Heart right ventricle (tissue), 16 donors: ENCODE results near the gene ZCCHC3. TPM values are rescaled to one million over a fixed set of nuclear protein-coding genes. Genes with fewer than 3 reads are reported as not detected.

Experiments
- ATAC-seq, 8 donors: fragments of 200-7000 bp; cut with Tn5 transposase; one replicate each; pipeline ENCODE4 v1.9.1; 2020; ENCODE audit warnings: mild to moderate bottlenecking in 8 of 8, moderate library complexity in 8 of 8, moderate number of reproducible peaks in 1 of 8
- DNase-seq, 2 donors: peaks; one replicate each; pipeline ENCODE4 v3.0.0-alpha.2; 2020
- H3K27ac ChIP-seq, 10 donors: fragments of 200-600 bp; sonication (generic) in 2 of 10; one replicate each; pipeline versions ENCODE4 v1.5.0 to v1.8.0; 2020 to 2022; ENCODE audit warnings: mild to moderate bottlenecking in 3 of 10
- H3K27me3 ChIP-seq, 7 donors: fragments of 200-600 bp; one replicate each; pipeline ENCODE4 v1.8.0; 2021 to 2022; ENCODE audit warnings: mild to moderate bottlenecking in 2 of 7
- H3K36me3 ChIP-seq, 9 donors: fragments of 200-600 bp; sonication (generic) in 1 of 9; one replicate each; pipeline versions ENCODE4 v1.5.0 to v1.8.0; 2020 to 2022; ENCODE audit warnings: mild to moderate bottlenecking in 2 of 9
- H3K4me1 ChIP-seq, 9 donors: fragments of 200-600 bp; sonication (generic) in 1 of 9; one replicate each; pipeline versions ENCODE4 v1.5.0 to v1.8.0; 2020 to 2022; ENCODE audit warnings: mild to moderate bottlenecking in 4 of 9
- H3K4me3 ChIP-seq, 10 donors: fragments of 200-600 bp; sonication (generic) in 2 of 10; one replicate each; pipeline versions ENCODE4 v1.5.0 to v1.8.0; 2020 to 2022; ENCODE audit warnings: mild to moderate bottlenecking in 7 of 10, moderate library complexity in 2 of 10
- H3K9me3 ChIP-seq, 11 donors: fragments of 200-600 bp in 10 of 11; sonication (generic) in 2 of 11; one replicate each; pipeline versions ENCODE4 v1.5.0 to v1.8.0; 2013 to 2022; ENCODE audit warnings: mild to moderate bottlenecking in 2 of 11, control low read depth in 1 of 11, moderate library complexity in 1 of 11
- CTCF ChIP-seq, 9 donors: fragments of 200-600 bp; sonication (generic) in 2 of 9; IDR thresholded peaks; one replicate each; pipeline versions ENCODE4 v1.5.0 to v1.8.0; 2021 to 2022; ENCODE audit warnings: antibody characterized with exemption in 9 of 9, mild to moderate bottlenecking in 5 of 9, moderate library complexity in 1 of 9
- WGBS, 2 donors: extraction: QIAGEN DNeasy Blood & Tissue Kit; methylation state at CpG; one replicate each; pipeline ENCODE4 v1.1.7; 2013; ENCODE audit warnings: inconsistent platforms in 1 of 2; 5-methylcytosine and 5-hydroxymethylcytosine counted together
- intact Hi-C, 10 donors: fragments of 100-400 bp; cut with DNase I; formaldehyde crosslinking; loops; one replicate each; pipeline versions ENCODE4 v1.11.1 to v1.14.2; 2022
- polyA plus RNA-seq, 2 donors: library from polyadenylated mRNA; stranded (reverse); fragments of 200-250 nt; gene quantifications; one replicate each; pipeline ENCODE4 v1.2.3, GENCODE V29; 2013
- total RNA-seq, 10 donors: library from RNA; stranded (reverse); fragmentation: NEBNext Ultra II Directional in 3 of 10; extraction: Animal tissue kit (Norgen Biotek cat#: 25700) in 3 of 10; gene quantifications; one replicate each; pipeline versions ENCODE4 v1.2.1 to v1.2.4, GENCODE V29; 2021 to 2023
- donor health status: Arrhythmogenic right ventricular cardiomyopathy.
- donor health status: ischemic (EF 13 %, LVEDD 7.1; RV severe dilation, severe dysfunction).
- donor health status: healthy with polysubstance abuse.
- donor health status: DM: no; HTN: yes; CAD: no.
- donor health status: DM: no; HTN: no; CAD: no.
- donor health status: ischemic (EF 25% LVEDD 6.9; RV normal size, moderate dysfunction).
- donor health status: ischemic (EF 25% LVEDD 5.7; RV mildly dilated, moderate dysfunction).
- donor health status: healthy.
- donor health status: DM: yes; HTN: yes; CAD: no.
- donor health status: Ischemic cardiomyopathy.
- donor health status: ischemic (EF 35%, LVEDD 5.7; RV mildly dilated, moderate dysfunction).
- donor health status: nonischemic (EF 11% LVEDD 7.7; RV severe dilation, severe dysfunction).
- donor health status: DM: yes; HTN: yes; CAD: no.
- donor health status: PGD.
- donor health status: ischemic (EF 29% LVEDD 5.4; RV normal size, mild dysfunction).
- donor health status: nonischemic (EF 23%, LVEDD 6.1; RV moderate dilation, normal function).

The ZCCHC3 gene
- total and polyA plus RNA-seq, 12 donors: 7.7 to 12.8 (median 10.5) TPM

- no peak for DNase-seq
- no peak for ATAC-seq
- Histone ChIP-seq H3K27me3 (no peaks in the 10 kb centered on the region), H3K27ac (peak overlapping the region in 9 of 10 donors; percentile 97 to 100 (median 99)), H3K9me3 (no peaks in the 10 kb centered on the region), H3K36me3 (peaks cover 0 to 4% (median 0%) of the 10 kb centered on the region in 9 donors), H3K4me1 (peaks cover 4 to 59% (median 47%) of the 10 kb centered on the region in 9 donors), H3K4me3 (peak overlapping the region; percentile 70 to 96 (median 92))
- intact Hi-C loops: loop anchor here in 2 of 10 donors (1.0 to 2.0 kb wide), 2 partner anchors 26 kb away; partner anchors contain the start of gene SOX12 (in 2 of the 2)
- WGBS, 2 donors: 4 to 6% methylated on average over 15 of the region's 15 CpGs
- no peak for TF ChIP-seq CTCF (IDR thresholded peaks at IDR 0.05)
Measured at GRCh38 chr20:298776-299391, 1.5 kb downstream of the ZCCHC3 start.

- ATAC-seq: no peak
- Histone ChIP-seq H3K4me3 (peak overlapping the region in 7 of 10 donors; percentile 73 to 96 (median 93)), H3K36me3 (peaks cover 0 to 4% (median 0%) of the 10 kb centered on the region in 9 donors), H3K27ac (peak overlapping the region in 9 of 10 donors; percentile 18 to 99 (median 51)), H3K27me3 (no peaks in the 10 kb centered on the region), H3K4me1 (peaks cover 4 to 59% (median 47%) of the 10 kb centered on the region in 9 donors), H3K9me3 (no peaks in the 10 kb centered on the region)
- intact Hi-C loops: no loop called here
- no peak for TF ChIP-seq CTCF (IDR thresholded peaks at IDR 0.05)
- 36 to 39% methylated on average over 10 of the region's 10 CpGs for WGBS, 2 donors
- no peak for DNase-seq
Measured at GRCh38 chr20:300345-300990, 3.1 kb downstream of the ZCCHC3 start.

- Histone ChIP-seq H3K27me3 (no peaks in the 10 kb centered on the region), H3K27ac (peak overlapping the region in 5 of 10 donors; percentile 39 to 99 (median 67)), H3K36me3 (peaks cover 0 to 4% (median 0%) of the 10 kb centered on the region in 9 donors), H3K4me3 (no peak overlapping the region), H3K9me3 (no peaks in the 10 kb centered on the region), H3K4me1 (peaks cover 4 to 50% (median 41%) of the 10 kb centered on the region in 9 donors)
- DNase-seq: no peak
- 66 to 71% methylated on average over 13 of the region's 13 CpGs for WGBS, 2 donors
- TF ChIP-seq CTCF (IDR thresholded peaks at IDR 0.05): no peak
- intact Hi-C loops: no loop called here
- ATAC-seq: no peak
Measured at GRCh38 chr20:301886-302848, 4.8 kb downstream of the ZCCHC3 start.

- TF ChIP-seq CTCF (IDR thresholded peaks at IDR 0.05): no peak
- Histone ChIP-seq H3K9me3 (no peaks in the 10 kb centered on the region), H3K4me3 (no peak overlapping the region), H3K36me3 (no peaks in the 10 kb centered on the region), H3K27ac (no peak overlapping the region), H3K4me1 (peaks cover 0 to 45% (median 33%) of the 10 kb centered on the region in 9 donors), H3K27me3 (no peaks in the 10 kb centered on the region)
- intact Hi-C loops: no loop called here
- ATAC-seq: no peak
- WGBS, 2 donors: 71 to 84% methylated on average over 11 of the region's 11 CpGs
- no peak for DNase-seq
Measured at GRCh38 chr20:305745-306144, 8.4 kb downstream of the ZCCHC3 start.
